SK-N-MC (cell line): ENCODE measurements around the gene GMPPA.

Experiments used
- EZH2 ChIP-seq: fragments of 200-600 bp; sonication (generic); IDR thresholded peaks from one replicate; pipeline ENCODE4 v1.6.1; 2017; ENCODE audit warnings: antibody characterized with exemption
- FOXP2 ChIP-seq: optimal IDR thresholded peaks from 2 replicates; pipeline ENCODE3; 2011; ENCODE audit warnings: mild to moderate bottlenecking, moderate library complexity; ENCODE audit not compliant: insufficient read depth; ENCODE audit errors: extremely low read length, control extremely low read depth
- POLR2AphosphoS5 ChIP-seq: IDR thresholded peaks from 2 replicates; pipeline ENCODE4 v1.6.1; 2012; ENCODE audit warnings: mild to moderate bottlenecking, low read depth, low read length, borderline replicate concordance

GRCh38 chr2:219538504-219538951 is 39.8 kb downstream of the GMPPA start:
- TF ChIP-seq EZH2 (no peak), POLR2AphosphoS5 (no peak), FOXP2 (peak; percentile 22)
